Panc1 (cell line): ENCODE results near the gene HOXD3. TPM values are rescaled to one million over a fixed set of nuclear protein-coding genes. Genes with fewer than 3 reads are reported as not detected.

ENCODE experiments used
- ATAC-seq: fragments of 200-7000 bp; cut with Tn5 transposase; 2 replicates; pipeline ENCODE4 v1.9.1; 2020; ENCODE audit warnings: mild to moderate bottlenecking, moderate library complexity
- BruUV-seq: library from RNA; stranded (reverse); fragments of 400-500 nt; replicated peaks from 2 replicates; lab custom pipeline; 2021; lab: Mats Ljungman, UMichigan
- CTCF ChIA-PET: fragments of 300-600 bp; sonication (Branson Sonifier 250); formaldehyde crosslinking; loops from one replicate; lab custom pipeline; 2022; ENCODE audit warnings: antibody characterized with exemption; lab: Charles Lee
- POLR2A ChIA-PET: fragments of 300-600 bp; sonication (Branson Sonifier 250); formaldehyde crosslinking; loops from one replicate; lab custom pipeline; 2022; ENCODE audit warnings: antibody characterized with exemption; lab: Charles Lee
- DNase-seq: peaks from one replicate; pipeline ENCODE4 v3.0.0-alpha.2; 2010; ENCODE audit warnings: low read depth, low spot score
- H3K27ac ChIP-seq: 2 replicates; pipeline ENCODE4 v1.5.1; 2011; ENCODE audit warnings: mild to moderate bottlenecking, low read length, inconsistent platforms
- H3K27me3 ChIP-seq: fragments of 200-500 bp; sonication (Bioruptor generic); 2 replicates; pipeline ENCODE4 v1.6.0; 2014; ENCODE audit warnings: low read length, inconsistent platforms; ENCODE audit not compliant: control insufficient read depth, insufficient read depth
- H3K36me3 ChIP-seq: fragments of 200-500 bp; sonication (Bioruptor generic); 2 replicates; pipeline ENCODE4 v1.5.1; 2014; ENCODE audit warnings: inconsistent platforms, mild to moderate bottlenecking, low read length, moderate library complexity; ENCODE audit not compliant: control insufficient read depth, insufficient read depth
- H3K4me1 ChIP-seq: 2 replicates; pipeline ENCODE4 v1.5.1; 2011; ENCODE audit warnings: inconsistent platforms, mild to moderate bottlenecking, low read length, moderate library complexity; ENCODE audit not compliant: control insufficient read depth, insufficient read depth
- H3K4me3 ChIP-seq, 2 experiments: 2 replicates each; pipeline ENCODE4 v1.5.1; 2011 to 2012; ENCODE audit warnings: low read depth in 2 of 2, low read length in 2 of 2, mild to moderate bottlenecking in 2 of 2, inconsistent platforms in 1 of 2, moderate library complexity in 1 of 2
- H3K9me3 ChIP-seq: fragments of 200-500 bp; sonication (Bioruptor generic); 2 replicates; pipeline ENCODE4 v1.5.1; 2014; ENCODE audit warnings: low read depth, mild to moderate bottlenecking, inconsistent platforms, low read length, moderate library complexity; ENCODE audit not compliant: control insufficient read depth, insufficient read depth
- POLR2AphosphoS5 ChIP-seq: IDR thresholded peaks from 2 replicates; pipeline ENCODE4 v1.6.1; 2012; ENCODE audit warnings: mild to moderate bottlenecking, low read depth, low read length, moderate library complexity
- SIN3A ChIP-seq: IDR thresholded peaks from 2 replicates; pipeline ENCODE4 v1.6.1; 2012; ENCODE audit warnings: low read depth, mild to moderate bottlenecking, low read length, moderate library complexity, borderline replicate concordance; ENCODE audit not compliant: insufficient read depth
- TCF7L2 ChIP-seq: IDR thresholded peaks from 2 replicates; pipeline ENCODE4 v1.6.1; 2011; ENCODE audit warnings: mild to moderate bottlenecking, low read depth, low read length, inconsistent platforms
- in situ Hi-C: cut with HindIII; loops from 2 replicates; pipeline ENCODE4 v1.10.0; 2016; ENCODE audit warnings: low sequenced_read_pairs, low pct_unique_long_range_greater_than_20kb
- intact Hi-C: fragments of 100-400 bp; cut with micrococcal nuclease; formaldehyde crosslinking; loops from one replicate; pipeline ENCODE4 v1.10.0; 2022; ENCODE audit not compliant: unreplicated experiment
- total RNA-seq: library from RNA; stranded (reverse); gene quantifications from one replicate; pipeline ENCODE4 v1.2.1, GENCODE V29; 2021; ENCODE audit not compliant: unreplicated experiment
- TF ChIP-seq, protein P1 (sequence below), 2 experiments: IDR thresholded peaks; 2 replicates each; pipeline ENCODE4 v1.6.1; 2011 to 2012; ENCODE audit warnings: low read depth in 2 of 2, control low read depth in 1 of 2, low read length in 1 of 2, mild to moderate bottlenecking in 1 of 2, moderate library complexity in 1 of 2; ENCODE audit not compliant: insufficient read depth in 1 of 2
- TF ChIP-seq, protein P2 (sequence below): fragments of 450-650 bp; IDR thresholded peaks from 2 replicates; pipeline ENCODE4 v1.5.1; 2017; ENCODE audit warnings: mild to moderate bottlenecking

HOXD3 gene
- total RNA-seq, 1 experiment from 2014 or later: 1.8 TPM

DNA sequence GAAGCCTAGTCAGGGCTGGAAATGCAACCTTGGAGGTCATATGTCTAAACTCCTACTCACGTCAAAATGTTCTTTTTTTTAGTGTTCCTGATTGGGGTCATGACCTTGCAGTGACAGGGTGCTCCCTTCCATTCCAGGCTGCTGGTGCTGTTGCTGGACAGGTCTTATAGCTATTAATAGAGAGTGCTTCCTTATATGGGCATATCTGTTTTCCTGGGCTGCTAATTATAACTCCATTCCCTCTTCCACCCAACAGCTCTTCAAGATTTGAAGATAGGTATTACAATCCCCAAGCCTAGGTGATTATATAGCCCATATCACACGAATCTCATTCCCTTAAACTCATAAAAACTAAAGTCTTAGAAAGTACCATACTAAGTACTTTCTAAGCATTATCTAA lies 12.6 kb downstream of the HOXD3 start:
- in situ Hi-C loops (no loop called here), intact Hi-C loops (no loop called here)
- ChIA-PET CTCF (no interaction called here), POLR2A (no interaction called here)
- TF ChIP-seq, protein P1, sequence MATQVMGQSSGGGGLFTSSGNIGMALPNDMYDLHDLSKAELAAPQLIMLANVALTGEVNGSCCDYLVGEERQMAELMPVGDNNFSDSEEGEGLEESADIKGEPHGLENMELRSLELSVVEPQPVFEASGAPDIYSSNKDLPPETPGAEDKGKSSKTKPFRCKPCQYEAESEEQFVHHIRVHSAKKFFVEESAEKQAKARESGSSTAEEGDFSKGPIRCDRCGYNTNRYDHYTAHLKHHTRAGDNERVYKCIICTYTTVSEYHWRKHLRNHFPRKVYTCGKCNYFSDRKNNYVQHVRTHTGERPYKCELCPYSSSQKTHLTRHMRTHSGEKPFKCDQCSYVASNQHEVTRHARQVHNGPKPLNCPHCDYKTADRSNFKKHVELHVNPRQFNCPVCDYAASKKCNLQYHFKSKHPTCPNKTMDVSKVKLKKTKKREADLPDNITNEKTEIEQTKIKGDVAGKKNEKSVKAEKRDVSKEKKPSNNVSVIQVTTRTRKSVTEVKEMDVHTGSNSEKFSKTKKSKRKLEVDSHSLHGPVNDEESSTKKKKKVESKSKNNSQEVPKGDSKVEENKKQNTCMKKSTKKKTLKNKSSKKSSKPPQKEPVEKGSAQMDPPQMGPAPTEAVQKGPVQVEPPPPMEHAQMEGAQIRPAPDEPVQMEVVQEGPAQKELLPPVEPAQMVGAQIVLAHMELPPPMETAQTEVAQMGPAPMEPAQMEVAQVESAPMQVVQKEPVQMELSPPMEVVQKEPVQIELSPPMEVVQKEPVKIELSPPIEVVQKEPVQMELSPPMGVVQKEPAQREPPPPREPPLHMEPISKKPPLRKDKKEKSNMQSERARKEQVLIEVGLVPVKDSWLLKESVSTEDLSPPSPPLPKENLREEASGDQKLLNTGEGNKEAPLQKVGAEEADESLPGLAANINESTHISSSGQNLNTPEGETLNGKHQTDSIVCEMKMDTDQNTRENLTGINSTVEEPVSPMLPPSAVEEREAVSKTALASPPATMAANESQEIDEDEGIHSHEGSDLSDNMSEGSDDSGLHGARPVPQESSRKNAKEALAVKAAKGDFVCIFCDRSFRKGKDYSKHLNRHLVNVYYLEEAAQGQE (IDR thresholded peaks at IDR 0.05; ENCODE audit: insufficient read depth in 1 of 2, low read depth in 2 of 2, low read length in 1 of 2): no peak
- TF ChIP-seq POLR2AphosphoS5 (no peak), SIN3A (no peak), TCF7L2 (no peak)
- TF ChIP-seq, protein P2, sequence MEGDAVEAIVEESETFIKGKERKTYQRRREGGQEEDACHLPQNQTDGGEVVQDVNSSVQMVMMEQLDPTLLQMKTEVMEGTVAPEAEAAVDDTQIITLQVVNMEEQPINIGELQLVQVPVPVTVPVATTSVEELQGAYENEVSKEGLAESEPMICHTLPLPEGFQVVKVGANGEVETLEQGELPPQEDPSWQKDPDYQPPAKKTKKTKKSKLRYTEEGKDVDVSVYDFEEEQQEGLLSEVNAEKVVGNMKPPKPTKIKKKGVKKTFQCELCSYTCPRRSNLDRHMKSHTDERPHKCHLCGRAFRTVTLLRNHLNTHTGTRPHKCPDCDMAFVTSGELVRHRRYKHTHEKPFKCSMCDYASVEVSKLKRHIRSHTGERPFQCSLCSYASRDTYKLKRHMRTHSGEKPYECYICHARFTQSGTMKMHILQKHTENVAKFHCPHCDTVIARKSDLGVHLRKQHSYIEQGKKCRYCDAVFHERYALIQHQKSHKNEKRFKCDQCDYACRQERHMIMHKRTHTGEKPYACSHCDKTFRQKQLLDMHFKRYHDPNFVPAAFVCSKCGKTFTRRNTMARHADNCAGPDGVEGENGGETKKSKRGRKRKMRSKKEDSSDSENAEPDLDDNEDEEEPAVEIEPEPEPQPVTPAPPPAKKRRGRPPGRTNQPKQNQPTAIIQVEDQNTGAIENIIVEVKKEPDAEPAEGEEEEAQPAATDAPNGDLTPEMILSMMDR: no peak
- no peaks in the 10 kb centered on the region for H3K9me3 ChIP-seq
- H3K27ac ChIP-seq: no peak overlapping the region
- H3K4me3 ChIP-seq: no peak overlapping the region
- H3K27me3 ChIP-seq: no peaks in the 10 kb centered on the region
- ATAC-seq (no peak), DNase-seq (no peak)
- no peaks in the 10 kb centered on the region for H3K36me3 ChIP-seq
- no peaks in the 10 kb centered on the region for H3K4me1 ChIP-seq
- no TSS peak for BruUV-seq

- Histone ChIP-seq H3K27me3 (no peaks in the 10 kb centered on the region), H3K4me1 (no peaks in the 10 kb centered on the region), H3K4me3 (no peak overlapping the region), H3K9me3 (no peaks in the 10 kb centered on the region), H3K27ac (no peak overlapping the region), H3K36me3 (no peaks in the 10 kb centered on the region)
- ATAC-seq (no peak), DNase-seq (no peak)
- intact Hi-C loops (no loop called here), in situ Hi-C loops (no loop called here)
- POLR2A ChIA-PET: no interaction called here
- no TSS peak for BruUV-seq
- TF ChIP-seq, protein P1 (IDR thresholded peaks at IDR 0.05; ENCODE audit: insufficient read depth in 1 of 2, low read depth in 2 of 2, low read length in 1 of 2): no peak
- TF ChIP-seq, protein P2: no peak
- no peak for TF ChIP-seq TCF7L2
- CTCF ChIA-PET: no interaction called here
These were observed 13.6 kb downstream of the HOXD3 start for GRCh38 chr2:176170602-176171305.
